A549 (cell line): ENCODE results near the gene ITCH. TPM values are rescaled to one million over a fixed set of nuclear protein-coding genes. Genes with fewer than 3 reads are reported as not detected.
"Not testable (repeated sequence)": the region's sequence is repeated elsewhere in the genome, so short reads cannot be mapped to it uniquely, and the experiment has no call there.

Source experiments
- ATAC-seq, 2 experiments: fragments of 200-7000 bp in 1 of 2; fragments of >200 bp in 1 of 2; cut with Nextera tagmentation in 1 of 2; cut with Tn5 transposase in 1 of 2; 3 replicates each; pipeline versions ENCODE4 v1.8.0 to v1.9.1; 2018 to 2020; ENCODE audit warnings: mild to moderate bottlenecking in 1 of 2, moderate library complexity in 1 of 2
- CTCF ChIA-PET: fragments of 300-600 bp; sonication (Branson Sonifier 250); formaldehyde crosslinking; extraction: SDS; loops from one replicate; lab custom pipeline; 2021; ENCODE audit warnings: antibody characterized with exemption, inconsistent platforms; lab: Yijun Ruan, JAX
- POLR2A ChIA-PET: fragments of 350-600 bp; formaldehyde crosslinking; extraction: SDS; loops from one replicate; lab custom pipeline; 2021; ENCODE audit warnings: antibody characterized with exemption, inconsistent platforms; lab: Yijun Ruan, JAX
- DNase-seq, 2 experiments: peaks; one replicate each; pipeline versions ENCODE4 v3.0.0 to v3.0.0-alpha.2; 2011 to 2016; ENCODE audit warnings: low read depth in 1 of 2, low spot score in 1 of 2
- FAIRE-seq: peaks from 2 replicates; lab custom pipeline; 2011; peaks lifted over from hg19 to GRCh38; lab: Jason Lieb, UNC
- H3K27ac ChIP-seq, 2 experiments: fragments of >200 bp; sonication (Bioruptor Twin); formaldehyde crosslinking; 3 replicates each; pipeline ENCODE4 v1.5.1; 2016 to 2017
- H3K4me1 ChIP-seq: fragments of >200 bp; sonication (Bioruptor Twin); formaldehyde crosslinking; 3 replicates; pipeline ENCODE4 v1.6.1; 2016
- H3K4me2 ChIP-seq: fragments of >200 bp; sonication (Bioruptor Twin); formaldehyde crosslinking; 3 replicates; pipeline ENCODE4 v1.6.1; 2016
- H3K4me3 ChIP-seq: fragments of >200 bp; sonication (Bioruptor Twin); formaldehyde crosslinking; 3 replicates; pipeline ENCODE4 v1.5.1; 2016
- H3K9me3 ChIP-seq: fragments of >200 bp; sonication (Bioruptor Twin); formaldehyde crosslinking; 3 replicates; pipeline ENCODE4 v1.6.1; 2016
- BHLHE40 ChIP-seq: IDR thresholded peaks from 2 replicates; pipeline ENCODE4 v1.6.1; 2012; ENCODE audit warnings: low read depth, low read length, inconsistent platforms
- CBX8 ChIP-seq: fragments of 200-600 bp; sonication (generic); IDR thresholded peaks from 2 replicates; pipeline ENCODE4 v1.6.1; 2016
- CEBPB ChIP-seq, 2 experiments: fragments of >200 bp in 1 of 2; sonication (Bioruptor Twin) in 1 of 2; formaldehyde crosslinking in 1 of 2; IDR thresholded peaks; 2 replicates each; pipeline ENCODE4 v1.6.1; 2012 to 2016
- CHD4 ChIP-seq: fragments of 200-600 bp; sonication (generic); IDR thresholded peaks from 2 replicates; pipeline ENCODE4 v1.6.1; 2016; ENCODE audit warnings: antibody characterized with exemption, mild to moderate bottlenecking, borderline replicate concordance
- CTCF ChIP-seq: fragments of >200 bp; sonication (Bioruptor Twin); formaldehyde crosslinking; IDR thresholded peaks from 3 replicates; pipeline ENCODE4 v1.5.1; 2016
- HMGXB4 ChIP-seq: fragments of 250-450 bp; sonication (Bioruptor Pico); IDR thresholded peaks from 2 replicates; pipeline ENCODE4 v1.5.0; 2021; ENCODE audit warnings: mild to moderate bottlenecking, moderate library complexity, borderline replicate concordance
- HOXA7 ChIP-seq: fragments of 250-450 bp; sonication (Bioruptor Pico); IDR thresholded peaks from 2 replicates; pipeline ENCODE4 v1.5.0; 2020; ENCODE audit warnings: mild to moderate bottlenecking, moderate library complexity
- HOXB13 ChIP-seq: fragments of 250-450 bp; sonication (Bioruptor Pico); IDR thresholded peaks from 2 replicates; pipeline ENCODE4 v1.5.0; 2020; ENCODE audit warnings: low read depth, mild to moderate bottlenecking, moderate library complexity
- JUNB ChIP-seq: fragments of >200 bp; sonication (Bioruptor Twin); formaldehyde crosslinking; IDR thresholded peaks from 2 replicates; pipeline ENCODE4 v1.6.1; 2016
- NPAS2 ChIP-seq: fragments of 250-450 bp; sonication (Bioruptor Pico); IDR thresholded peaks from 2 replicates; pipeline ENCODE4 v1.8.0; 2022; ENCODE audit warnings: mild to moderate bottlenecking, moderate library complexity, borderline replicate concordance
- PBX3 ChIP-seq: IDR thresholded peaks from 2 replicates; pipeline ENCODE4 v1.6.1; 2012
- POLR2AphosphoS2 ChIP-seq: conservative IDR thresholded peaks from 2 replicates; pipeline ENCODE4 v1.6.1; 2012; ENCODE audit warnings: low read length, improper control_type of control experiment, inconsistent platforms
- RAD21 ChIP-seq, 2 experiments: fragments of >200 bp in 1 of 2; sonication (Bioruptor Twin) in 1 of 2; formaldehyde crosslinking in 1 of 2; IDR thresholded peaks in 1 of 2; conservative IDR thresholded peaks in 1 of 2; 2 replicates in 1 of 2; 3 replicates in 1 of 2; pipeline ENCODE4 v1.6.1; 2012 to 2018; ENCODE audit warnings: inconsistent platforms in 1 of 2
- RARB ChIP-seq: fragments of 250-450 bp; sonication (Bioruptor Pico); IDR thresholded peaks from 2 replicates; pipeline ENCODE4 v1.8.0; 2021; ENCODE audit warnings: mild to moderate bottlenecking, moderate library complexity
- RCOR1 ChIP-seq: fragments of 150-350 bp; IDR thresholded peaks from 2 replicates; pipeline ENCODE4 v1.6.1; 2014; ENCODE audit warnings: antibody characterized with exemption, low read length, low read depth
- RFX5 ChIP-seq: fragments of 450-650 bp; IDR thresholded peaks from 2 replicates; pipeline ENCODE4 v1.7.1; 2014; ENCODE audit warnings: antibody characterized with exemption, mild to moderate bottlenecking, moderate library complexity
- SMC3 ChIP-seq: fragments of >200 bp; sonication (Bioruptor Twin); formaldehyde crosslinking; IDR thresholded peaks from 3 replicates; pipeline ENCODE4 v1.6.1; 2018; ENCODE audit warnings: inconsistent platforms
- TFCP2L1 ChIP-seq: fragments of 250-450 bp; sonication (Bioruptor Pico); IDR thresholded peaks from 2 replicates; pipeline ENCODE4 v1.5.0; 2021; ENCODE audit warnings: mild to moderate bottlenecking
- TP53 ChIP-seq: fragments of 250-450 bp; sonication (Bioruptor Pico); IDR thresholded peaks from 2 replicates; pipeline ENCODE4 v1.5.0; 2021; ENCODE audit warnings: mild to moderate bottlenecking, moderate library complexity
- USF2 ChIP-seq: fragments of 450-650 bp; IDR thresholded peaks from 2 replicates; pipeline ENCODE4 v1.6.1; 2014; ENCODE audit warnings: antibody characterized with exemption
- ZC3H11A ChIP-seq: fragments of 450-650 bp; IDR thresholded peaks from 2 replicates; pipeline ENCODE4 v1.6.1; 2014; ENCODE audit warnings: antibody characterized with exemption, mild to moderate bottlenecking
- ZNF302 ChIP-seq: fragments of 250-450 bp; sonication (Bioruptor Pico); IDR thresholded peaks from 2 replicates; pipeline ENCODE4 v1.9.0; 2021; ENCODE audit warnings: inconsistent platforms, mild to moderate bottlenecking, moderate library complexity
- WGBS: methylation state at CpG from one replicate; pipeline ENCODE4 v1.1.6; 2017; ENCODE audit errors: missing lambda C conversion rate; 5-methylcytosine and 5-hydroxymethylcytosine counted together
- polyA plus RNA-seq, 4 experiments: library from polyadenylated mRNA; depleted of rRNA in 3 of 4; stranded (reverse); fragments of >200 nt; fragmentation: RNase III in 1 of 4; extraction: RNeasy Plus Mini Kit Qiagen cat#74134 plus additional on column Dnase treatment in 1 of 4; gene quantifications; 2 replicates in 3 of 4; 3 replicates in 1 of 4; pipeline ENCODE4 v1.2.3, GENCODE V29; 2011 to 2017

ITCH gene
- polyA plus RNA-seq, 2 of the 4 experiments (the other 2 are of a cell fraction) = 23.9 to 24.4 TPM

GRCh38 chr20:34516247-34517113 is 153.4 kb downstream of the ITCH start, which contains the start of gene DYNLRB1 (continued):
- TF ChIP-seq CTCF (no peak), RAD21 (conservative IDR thresholded peaks at IDR 0.05 in 1 of 2, IDR thresholded peaks at IDR 0.05 in 1 of 2) (no peak), POLR2AphosphoS2 (no peak), HOXB13 (CRISPR knock-in tag) (no peak), HOXA7 (CRISPR knock-in tag) (0 out of 2 replicates have a peak, but pooled peaks have one; percentile 65), USF2 (no peak)
- TF ChIP-seq, all 56 proteins: peak for 8

GRCh38 chr20:34517114-34517505 is 154.0 kb downstream of the ITCH start:
- ATAC-seq = no peak; a peak in 1 of 6 replicates
- Histone ChIP-seq H3K4me3 (peak overlapping the region; percentile 80), H3K4me2 (peak overlapping the region; percentile 91)
- ChIA-PET POLR2A (interaction anchor here (0.6 to 2.2 kb wide), 8 partner anchors 8 to 216 kb away, joined by 3 to 12 read pairs (median 8); partner anchors contain the start of genes AHCY, ITCH and PIGU), CTCF (interaction anchor here (0.8 to 6.2 kb wide), 7 partner anchors 22 to 326 kb away, joined by 3 to 52 read pairs (median 6); no protein-coding TSS in a partner anchor)
- no peak for FAIRE-seq
- DNase-seq = no peak
- WGBS = 0% methylated on average over 3 of the region's 3 CpGs
- TF ChIP-seq RCOR1 = no peak
- no peak for TF ChIP-seq CHD4
- no peak for TF ChIP-seq NPAS2
- TF ChIP-seq TFCP2L1 = no peak
- TF ChIP-seq ZNF302 (CRISPR knock-in tag) = no peak
- TF ChIP-seq PBX3 = no peak
- TF ChIP-seq CBX8 = no peak
- no peak for TF ChIP-seq RFX5
- TF ChIP-seq RARB (CRISPR knock-in tag) = no peak
- TF ChIP-seq TP53 (CRISPR knock-in tag) = no peak
- TF ChIP-seq HOXB13 (CRISPR knock-in tag) = no peak
- TF ChIP-seq ZC3H11A = no peak
- TF ChIP-seq CTCF = no peak
- no peak for TF ChIP-seq JUNB
- no peak for TF ChIP-seq SMC3
- no peak for TF ChIP-seq BHLHE40
- no peak for TF ChIP-seq HMGXB4 (CRISPR knock-in tag)
- TF ChIP-seq CEBPB (IDR thresholded peaks at IDR 0.05) = no peak
- TF ChIP-seq, all 56 proteins: peak for 0
- Histone ChIP-seq H3K27ac (peak overlapping the region; percentile 95 to 96), H3K9me3 (no peaks in the 10 kb centered on the region), H3K4me1 (peaks cover 24% of the 10 kb centered on the region)

GRCh38 chr20:34518863-34519262 is 155.8 kb downstream of the ITCH start:
- H3K4me2 ChIP-seq, FAIRE-seq, DNase-seq, H3K27ac ChIP-seq, POLR2A ChIA-PET, H3K4me3 ChIP-seq, H3K9me3 ChIP-seq, ATAC-seq: not testable (repeated sequence)
- H3K4me1 ChIP-seq = peaks cover 35% of the 10 kb centered on the region
- CTCF ChIA-PET = interaction anchor here (0.9 to 6.2 kb wide), 4 partner anchors 16 to 263 kb away, joined by 3 to 52 read pairs (median 3); no protein-coding TSS in a partner anchor
- WGBS = 95% methylated on average over 7 of the region's 7 CpGs

- peaks cover 41% of the 10 kb centered on the region for H3K4me1 ChIP-seq
- WGBS = 93% methylated on average over 10 of the region's 10 CpGs
- CTCF ChIA-PET = interaction anchor here (1.7 to 7.4 kb wide), 3 partner anchors 208 to 264 kb away, joined by 3 to 106 read pairs (median 52); no protein-coding TSS in a partner anchor
- ATAC-seq, H3K27ac ChIP-seq, H3K4me2 ChIP-seq, H3K4me3 ChIP-seq, DNase-seq, FAIRE-seq, POLR2A ChIA-PET, H3K9me3 ChIP-seq: not testable (repeated sequence)
Measured at GRCh38 chr20:34519841-34520240, 156.8 kb downstream of the ITCH start.
